H9 (cell line): ENCODE measurements around the gene ORM2. TPM values are rescaled to one million over a fixed set of nuclear protein-coding genes. Genes with fewer than 3 reads are reported as not detected.

Experiments
- DNase-seq: peaks from one replicate; pipeline ENCODE4 v3.0.0-alpha.2; 2017
- H2AFZ ChIP-seq: one replicate; pipeline ENCODE4 v1.6.1; 2013; ENCODE audit warnings: mild to moderate bottlenecking, low read length, control low read depth, moderate library complexity
- H2AK5ac ChIP-seq: 2 replicates; pipeline ENCODE4 v1.6.1; 2013; ENCODE audit warnings: low read length, control low read depth, mixed read lengths; ENCODE audit not compliant: insufficient read length
- H2BK120ac ChIP-seq: one replicate; pipeline ENCODE4 v1.6.1; 2013; ENCODE audit warnings: low read depth, mild to moderate bottlenecking, low read length, control low read depth, inconsistent platforms; ENCODE audit not compliant: poor library complexity, severe bottlenecking
- H2BK12ac ChIP-seq: 2 replicates; pipeline ENCODE4 v1.6.1; 2013; ENCODE audit warnings: low read length, control low read depth, mixed read lengths, low read depth; ENCODE audit not compliant: insufficient read length
- H2BK15ac ChIP-seq: 2 replicates; pipeline ENCODE4 v1.6.1; 2013; ENCODE audit warnings: low read depth, low read length, control low read depth
- H2BK20ac ChIP-seq: one replicate; pipeline ENCODE4 v1.6.1; 2013; ENCODE audit warnings: low read depth, mild to moderate bottlenecking, low read length, control low read depth, inconsistent platforms; ENCODE audit not compliant: poor library complexity, severe bottlenecking
- H2BK5ac ChIP-seq: 2 replicates; pipeline ENCODE4 v1.6.1; 2013; ENCODE audit warnings: low read length, control low read depth, mixed read lengths; ENCODE audit not compliant: insufficient read length
- H3K14ac ChIP-seq: 2 replicates; pipeline ENCODE4 v1.6.1; 2013; ENCODE audit warnings: low read length, control low read depth; ENCODE audit not compliant: insufficient read depth
- H3K18ac ChIP-seq: 2 replicates; pipeline ENCODE4 v1.6.1; 2013; ENCODE audit warnings: low read depth, mild to moderate bottlenecking, mixed read lengths, low read length, control low read depth; ENCODE audit not compliant: insufficient read length
- H3K23ac ChIP-seq: 2 replicates; pipeline ENCODE4 v1.6.1; 2013; ENCODE audit warnings: low read length, control low read depth, mixed read lengths, low read depth; ENCODE audit not compliant: insufficient read length
- H3K23me2 ChIP-seq: 2 replicates; pipeline ENCODE4 v1.6.1; 2013; ENCODE audit warnings: low read depth, mild to moderate bottlenecking, mixed read lengths, low read length, control low read depth; ENCODE audit not compliant: insufficient read length, poor library complexity, severe bottlenecking
- H3K27ac ChIP-seq: 2 replicates; pipeline ENCODE4 v1.5.1; 2013; ENCODE audit warnings: low read length, control low read depth, mixed read lengths, low read depth; ENCODE audit not compliant: insufficient read length
- H3K27me3 ChIP-seq: 2 replicates; pipeline ENCODE4 v1.6.1; 2013; ENCODE audit warnings: low read length, control low read depth, inconsistent platforms; ENCODE audit not compliant: insufficient read depth
- H3K4ac ChIP-seq: 2 replicates; pipeline ENCODE4 v1.6.1; 2013; ENCODE audit warnings: low read depth, mild to moderate bottlenecking, control low read depth, inconsistent platforms, low read length, moderate library complexity
- H3K4me1 ChIP-seq: 2 replicates; pipeline ENCODE4 v1.6.1; 2013; ENCODE audit warnings: low read length, control low read depth, inconsistent platforms; ENCODE audit not compliant: insufficient read depth
- H3K4me2 ChIP-seq: 2 replicates; pipeline ENCODE4 v1.6.1; 2013; ENCODE audit warnings: low read length, control low read depth, mixed read lengths; ENCODE audit not compliant: insufficient read length, insufficient read depth
- H3K56ac ChIP-seq: 2 replicates; pipeline ENCODE4 v1.6.1; 2013; ENCODE audit warnings: low read depth, mild to moderate bottlenecking, mixed read lengths, low read length, control low read depth; ENCODE audit not compliant: insufficient read length
- H3K79me1 ChIP-seq: 2 replicates; pipeline ENCODE4 v1.6.1; 2013; ENCODE audit warnings: low read depth, mild to moderate bottlenecking, moderate library complexity, low read length, control low read depth, inconsistent platforms; ENCODE audit not compliant: insufficient read depth, poor library complexity, severe bottlenecking
- H3K79me2 ChIP-seq: 2 replicates; pipeline ENCODE4 v1.6.1; 2013; ENCODE audit warnings: low read length, control low read depth, inconsistent platforms; ENCODE audit not compliant: insufficient read depth
- H3K9ac ChIP-seq: 2 replicates; pipeline ENCODE4 v1.6.1; 2013; ENCODE audit warnings: low read length, control low read depth, mixed read lengths; ENCODE audit not compliant: insufficient read length; ENCODE audit errors: extremely low read depth
- H3K9me3 ChIP-seq: one replicate; pipeline ENCODE4 v1.6.1; 2013; ENCODE audit warnings: low read depth, low read length, inconsistent platforms; ENCODE audit not compliant: control insufficient read depth
- H3T11ph ChIP-seq: one replicate; pipeline ENCODE4 v1.6.1; 2013; ENCODE audit warnings: mild to moderate bottlenecking, low read length, control low read depth, inconsistent platforms
- H4K20me1 ChIP-seq: one replicate; pipeline ENCODE4 v1.6.1; 2013; ENCODE audit not compliant: control insufficient read depth, insufficient read length, insufficient read depth
- H4K5ac ChIP-seq: 2 replicates; pipeline ENCODE4 v1.6.1; 2013; ENCODE audit warnings: low read depth, mild to moderate bottlenecking, mixed read lengths, low read length, control low read depth; ENCODE audit not compliant: insufficient read length
- H4K8ac ChIP-seq: replicated peaks from 2 replicates; pipeline ENCODE4 v1.6.1; 2013; ENCODE audit warnings: low read length, control low read depth, mixed read lengths, low read depth; ENCODE audit not compliant: insufficient read length
- H4K91ac ChIP-seq: 2 replicates; pipeline ENCODE4 v1.6.1; 2013; ENCODE audit warnings: low read depth, mild to moderate bottlenecking, moderate library complexity, mixed read lengths, low read length, control low read depth; ENCODE audit not compliant: insufficient read length
- H3K27ac Mint-ChIP-seq, 3 experiments: 2 replicates in 2 of 3; 3 replicates in 1 of 3; pipeline ENCODE4 v1.8.0; 2020 to 2021; ENCODE audit warnings: mixed read lengths in 3 of 3, mild to moderate bottlenecking in 1 of 3, moderate library complexity in 1 of 3
- H3K27me3 Mint-ChIP-seq: 2 replicates; pipeline ENCODE4 v1.8.0; 2021; ENCODE audit warnings: low read depth, mild to moderate bottlenecking, moderate library complexity, mixed read lengths
- H3K36me3 Mint-ChIP-seq, 3 experiments: 2 replicates in 2 of 3; 3 replicates in 1 of 3; pipeline ENCODE4 v1.8.0; 2020 to 2021; ENCODE audit warnings: low read depth in 3 of 3, mixed read lengths in 3 of 3; ENCODE audit not compliant: insufficient read depth in 1 of 3
- H3K4me1 Mint-ChIP-seq, 2 experiments: 2 replicates each; pipeline ENCODE4 v1.8.0; 2020; ENCODE audit warnings: mixed read lengths in 2 of 2
- H3K4me3 Mint-ChIP-seq, 2 experiments: 2 replicates in 1 of 2; 3 replicates in 1 of 2; pipeline ENCODE4 v1.8.0; 2020 to 2021; ENCODE audit warnings: mild to moderate bottlenecking in 2 of 2, mixed read lengths in 2 of 2, moderate library complexity in 1 of 2
- H3K9me3 Mint-ChIP-seq, 2 experiments: 2 replicates in 1 of 2; 3 replicates in 1 of 2; pipeline ENCODE4 v1.8.0; 2020; ENCODE audit warnings: mild to moderate bottlenecking in 2 of 2, mixed read lengths in 2 of 2, moderate library complexity in 1 of 2
- WGBS: extraction: QIAGEN DNeasy Blood & Tissue Kit; methylation state at CpG from one replicate; pipeline ENCODE4 v1.1.7; 2013; ENCODE audit warnings: missing lambda C conversion rate, low lambda C conversion rate, mixed read lengths; ENCODE audit not compliant: insufficient read length; ENCODE audit errors: extremely low coverage; 5-methylcytosine and 5-hydroxymethylcytosine counted together
- total RNA-seq: library from RNA; stranded (reverse); gene quantifications from 2 replicates; pipeline ENCODE4 v1.2.1, GENCODE V29; 2021
- TF ChIP-seq, protein P1 (sequence below): fragments of 200-600 bp; sonication (generic); conservative IDR thresholded peaks from 3 replicates; pipeline ENCODE4 v1.8.0; 2021; ENCODE audit warnings: antibody characterized with exemption, mild to moderate bottlenecking

The ORM2 gene
- total RNA-seq, 1 experiment from 2014 or later = 1.2 TPM

DNA sequence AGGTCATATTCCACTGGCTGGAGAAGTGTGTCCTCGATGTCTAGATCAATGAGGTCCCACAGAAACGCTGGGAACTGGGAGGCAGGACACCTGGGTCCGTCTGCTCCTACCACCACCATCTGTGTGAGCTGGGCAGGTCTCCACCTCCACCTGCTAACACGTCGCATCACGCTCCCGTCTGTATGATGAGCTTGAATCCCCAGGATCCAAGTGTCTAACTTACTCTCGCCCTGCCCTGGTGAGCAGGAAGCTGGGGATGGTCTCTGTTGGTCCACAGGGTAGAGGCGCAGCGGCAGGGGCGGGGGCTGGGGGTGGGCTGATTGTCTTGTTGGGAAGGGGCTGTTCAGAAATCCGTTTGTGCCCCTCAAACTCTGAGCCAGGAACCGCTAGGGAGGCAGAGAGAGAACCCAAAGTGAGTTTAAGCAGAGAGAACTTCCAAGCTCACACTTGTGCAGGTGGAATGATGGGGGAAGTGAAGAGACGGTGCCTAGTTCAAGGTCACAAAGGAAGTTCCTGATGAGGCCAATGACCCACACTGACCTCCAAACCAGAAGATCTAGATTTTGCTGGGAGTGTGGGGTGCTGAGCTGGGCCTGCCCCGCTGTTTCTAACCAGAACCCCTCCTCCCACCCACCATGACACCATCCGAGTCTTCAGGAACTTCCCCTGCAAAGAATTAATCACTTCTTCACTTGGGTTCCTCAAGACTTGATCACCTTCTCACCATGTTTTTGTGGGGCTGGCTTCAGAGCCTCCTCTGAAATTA lies 21.1 kb downstream of the ORM2 start:
- H4K8ac ChIP-seq = no peak overlapping the region
- no peaks in the 10 kb centered on the region; the same call in 1 of the 2 replicates for H3K27me3 Mint-ChIP-seq
- H3K18ac ChIP-seq = no peak overlapping the region
- H4K5ac ChIP-seq = no peak overlapping the region
- H3K14ac ChIP-seq = no peak overlapping the region
- H2BK12ac ChIP-seq = no peak overlapping the region
- H3K9me3 Mint-ChIP-seq = no peaks in the 10 kb centered on the region
- H2BK5ac ChIP-seq = no peak overlapping the region
- no peaks in the 10 kb centered on the region for H3K23me2 ChIP-seq
- no peaks in the 10 kb centered on the region for H4K20me1 ChIP-seq
- no peak overlapping the region for H3T11ph ChIP-seq
- no CpG with 5 or more reads among the region's 16 CpGs for WGBS
- H3K27me3 ChIP-seq = no peaks in the 10 kb centered on the region
- no peak overlapping the region for H2BK15ac ChIP-seq
- no peak overlapping the region for H2BK20ac ChIP-seq
- peak overlapping the region in 1 of 3 experiments; percentile 73; a peak in 1 of 7 replicates for H3K27ac Mint-ChIP-seq
- no peak overlapping the region for H4K91ac ChIP-seq
- H3K4me3 Mint-ChIP-seq = no peak overlapping the region
- no peaks in the 10 kb centered on the region for H3K79me2 ChIP-seq
- H3K56ac ChIP-seq = no peak overlapping the region
- TF ChIP-seq, protein P1, sequence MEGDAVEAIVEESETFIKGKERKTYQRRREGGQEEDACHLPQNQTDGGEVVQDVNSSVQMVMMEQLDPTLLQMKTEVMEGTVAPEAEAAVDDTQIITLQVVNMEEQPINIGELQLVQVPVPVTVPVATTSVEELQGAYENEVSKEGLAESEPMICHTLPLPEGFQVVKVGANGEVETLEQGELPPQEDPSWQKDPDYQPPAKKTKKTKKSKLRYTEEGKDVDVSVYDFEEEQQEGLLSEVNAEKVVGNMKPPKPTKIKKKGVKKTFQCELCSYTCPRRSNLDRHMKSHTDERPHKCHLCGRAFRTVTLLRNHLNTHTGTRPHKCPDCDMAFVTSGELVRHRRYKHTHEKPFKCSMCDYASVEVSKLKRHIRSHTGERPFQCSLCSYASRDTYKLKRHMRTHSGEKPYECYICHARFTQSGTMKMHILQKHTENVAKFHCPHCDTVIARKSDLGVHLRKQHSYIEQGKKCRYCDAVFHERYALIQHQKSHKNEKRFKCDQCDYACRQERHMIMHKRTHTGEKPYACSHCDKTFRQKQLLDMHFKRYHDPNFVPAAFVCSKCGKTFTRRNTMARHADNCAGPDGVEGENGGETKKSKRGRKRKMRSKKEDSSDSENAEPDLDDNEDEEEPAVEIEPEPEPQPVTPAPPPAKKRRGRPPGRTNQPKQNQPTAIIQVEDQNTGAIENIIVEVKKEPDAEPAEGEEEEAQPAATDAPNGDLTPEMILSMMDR = no peak
- no peak overlapping the region for H2AFZ ChIP-seq
- no peak overlapping the region for H3K27ac ChIP-seq
- no peaks in the 10 kb centered on the region for H3K79me1 ChIP-seq
- peaks cover 32 to 59% (median 56%) of the 10 kb centered on the region in 3 experiments; a peak in 6 of 7 replicates for H3K36me3 Mint-ChIP-seq
- DNase-seq = no peak
- H3K4me1 ChIP-seq = peaks cover 4% of the 10 kb centered on the region
- H2AK5ac ChIP-seq = no peak overlapping the region
- peaks cover 14 to 20% of the 10 kb centered on the region in 2 experiments for H3K4me1 Mint-ChIP-seq
- H3K4ac ChIP-seq = no peak overlapping the region
- no peak overlapping the region for H3K23ac ChIP-seq
- no peak overlapping the region for H2BK120ac ChIP-seq
- H3K4me2 ChIP-seq = no peak overlapping the region
- no peaks in the 10 kb centered on the region for H3K9me3 ChIP-seq
- H3K9ac ChIP-seq = no peak overlapping the region
